Neural cell (in vitro differentiated cells): Measurements from ENCODE around the gene MKRN2. TPM values are rescaled to one million over a fixed set of nuclear protein-coding genes. Genes with fewer than 3 reads are reported as not detected.

ENCODE experiments used
- H2AFZ ChIP-seq: fragments of 200-600, 300-800 bp; sonication (generic), shearing (Covaris generic); 2 replicates; pipeline ENCODE4 v1.6.0; 2014; ENCODE audit warnings: low read depth, mild to moderate bottlenecking, antibody characterized with exemption, low read length, moderate library complexity
- H3F3A ChIP-seq: fragments of 200-600 bp; shearing (Covaris generic); 2 replicates; pipeline ENCODE4 v1.6.1; 2016; ENCODE audit warnings: mild to moderate bottlenecking, moderate library complexity, mixed read lengths, antibody characterized with exemption, low read length; ENCODE audit not compliant: insufficient read depth, poor library complexity, severe bottlenecking
- H3K27ac ChIP-seq: fragments of 200-600, 300-800 bp; sonication (generic), shearing (Covaris generic); 2 replicates; pipeline ENCODE4 v1.5.1; 2014; ENCODE audit warnings: mild to moderate bottlenecking, low read length, moderate library complexity
- H3K27me3 ChIP-seq: fragments of 300-800, 200-600 bp; sonication (generic), shearing (Covaris generic); 2 replicates; pipeline ENCODE4 v1.6.0; 2014; ENCODE audit warnings: mild to moderate bottlenecking, low read depth, low read length, moderate library complexity; ENCODE audit not compliant: insufficient read depth
- H3K36me3 ChIP-seq: fragments of 300-800, 200-600 bp; sonication (generic), shearing (Covaris generic); 2 replicates; pipeline ENCODE4 v1.5.1; 2014; ENCODE audit warnings: mild to moderate bottlenecking, antibody characterized with exemption, low read length, moderate library complexity; ENCODE audit not compliant: insufficient read depth
- H3K4me2 ChIP-seq: fragments of 300-800, 200-600 bp; sonication (generic), shearing (Covaris generic); 2 replicates; pipeline ENCODE4 v1.6.0; 2014; ENCODE audit warnings: mild to moderate bottlenecking, low read length
- H3K4me3 ChIP-seq: fragments of 300-800, 200-600 bp; sonication (generic), shearing (Covaris generic); 2 replicates; pipeline ENCODE4 v1.5.1; 2014; ENCODE audit warnings: mild to moderate bottlenecking, low read length, moderate library complexity
- H3K79me2 ChIP-seq: fragments of 200-600 bp; shearing (Covaris generic); replicated peaks from 2 replicates; pipeline ENCODE4 v1.6.0; 2014; ENCODE audit warnings: mild to moderate bottlenecking, low read length, moderate library complexity; ENCODE audit not compliant: insufficient read depth
- H3K9ac ChIP-seq: fragments of 300-800, 200-600 bp; sonication (generic), shearing (Covaris generic); 2 replicates; pipeline ENCODE4 v1.6.1; 2016; ENCODE audit warnings: mild to moderate bottlenecking, low read length, mixed read lengths
- H3K9me2 ChIP-seq: fragments of 200-600 bp; shearing (Covaris generic); 2 replicates; pipeline ENCODE4 v1.6.1; 2016; ENCODE audit warnings: mild to moderate bottlenecking, low read length, mixed read lengths; ENCODE audit not compliant: insufficient read depth
- H3K9me3 ChIP-seq: fragments of 200-600, 300-800 bp; sonication (generic), shearing (Covaris generic); 2 replicates; pipeline ENCODE4 v1.6.1; 2016; ENCODE audit warnings: mild to moderate bottlenecking, mixed run types, low read length, moderate library complexity, mixed read lengths
- H4K20me1 ChIP-seq: fragments of 200-600 bp; shearing (Covaris generic); 2 replicates; pipeline ENCODE4 v1.6.1; 2016; ENCODE audit warnings: mild to moderate bottlenecking, mixed run types; ENCODE audit not compliant: insufficient read depth
- EP300 ChIP-seq: fragments of 450-650 bp; conservative IDR thresholded peaks from 2 replicates; pipeline ENCODE4 v1.6.1; 2014; ENCODE audit warnings: antibody characterized with exemption, mild to moderate bottlenecking, moderate library complexity; ENCODE audit not compliant: poor library complexity, severe bottlenecking
- EZH2 ChIP-seq: fragments of 200-600, 300-800 bp; shearing (Covaris generic), sonication (generic); IDR thresholded peaks from 2 replicates; pipeline ENCODE4 v1.6.1; 2014; ENCODE audit warnings: antibody characterized with exemption, low read length, borderline replicate concordance, mild to moderate bottlenecking; ENCODE audit not compliant: insufficient read depth, poor library complexity, severe bottlenecking
- MXI1 ChIP-seq: fragments of 450-650 bp; conservative IDR thresholded peaks from 2 replicates; pipeline ENCODE4 v1.6.1; 2014; ENCODE audit warnings: antibody characterized with exemption, mild to moderate bottlenecking; ENCODE audit not compliant: poor library complexity, severe bottlenecking
- POLR2AphosphoS5 ChIP-seq: IDR thresholded peaks from 2 replicates; pipeline ENCODE4 v1.6.1; 2012
- RAD21 ChIP-seq: fragments of 450-650 bp; conservative IDR thresholded peaks from 2 replicates; pipeline ENCODE4 v1.6.1; 2014; ENCODE audit warnings: antibody characterized with exemption, mild to moderate bottlenecking, moderate library complexity
- REST ChIP-seq: IDR thresholded peaks from 2 replicates; pipeline ENCODE4 v1.6.1; 2012; ENCODE audit warnings: borderline replicate concordance
- SMC3 ChIP-seq: fragments of 450-650 bp; conservative IDR thresholded peaks from 2 replicates; pipeline ENCODE4 v1.6.1; 2014; ENCODE audit warnings: antibody characterized with exemption, mild to moderate bottlenecking, moderate library complexity; ENCODE audit not compliant: poor library complexity
- TAF1 ChIP-seq: IDR thresholded peaks from 2 replicates; pipeline ENCODE4 v1.6.1; 2012; ENCODE audit warnings: low read depth
- polyA plus RNA-seq: library from polyadenylated mRNA; depleted of rRNA; stranded (reverse); fragments of >200 nt; gene quantifications from 2 replicates; pipeline ENCODE4 v1.2.3, GENCODE V29; 2014
- TF ChIP-seq, protein P1 (sequence below): fragments of 450-650 bp; IDR thresholded peaks from 2 replicates; pipeline ENCODE4 v1.5.1; 2014; ENCODE audit warnings: antibody characterized with exemption, mild to moderate bottlenecking, moderate library complexity; ENCODE audit not compliant: poor library complexity, severe bottlenecking

MKRN2 gene
- polyA plus RNA-seq, 1 donor from 2014 or later, result 47.6 TPM

- no peak for TF ChIP-seq EP300
Observed at GRCh38 chr3:12598890-12599289, 42.0 kb downstream of the MKRN2 start (continued).

- H3K9ac ChIP-seq, result no peak overlapping the region
- TF ChIP-seq SMC3, result no peak
- no peak for TF ChIP-seq MXI1
- no peak for TF ChIP-seq EZH2
- no peak for TF ChIP-seq POLR2AphosphoS5
- TF ChIP-seq, protein P1, sequence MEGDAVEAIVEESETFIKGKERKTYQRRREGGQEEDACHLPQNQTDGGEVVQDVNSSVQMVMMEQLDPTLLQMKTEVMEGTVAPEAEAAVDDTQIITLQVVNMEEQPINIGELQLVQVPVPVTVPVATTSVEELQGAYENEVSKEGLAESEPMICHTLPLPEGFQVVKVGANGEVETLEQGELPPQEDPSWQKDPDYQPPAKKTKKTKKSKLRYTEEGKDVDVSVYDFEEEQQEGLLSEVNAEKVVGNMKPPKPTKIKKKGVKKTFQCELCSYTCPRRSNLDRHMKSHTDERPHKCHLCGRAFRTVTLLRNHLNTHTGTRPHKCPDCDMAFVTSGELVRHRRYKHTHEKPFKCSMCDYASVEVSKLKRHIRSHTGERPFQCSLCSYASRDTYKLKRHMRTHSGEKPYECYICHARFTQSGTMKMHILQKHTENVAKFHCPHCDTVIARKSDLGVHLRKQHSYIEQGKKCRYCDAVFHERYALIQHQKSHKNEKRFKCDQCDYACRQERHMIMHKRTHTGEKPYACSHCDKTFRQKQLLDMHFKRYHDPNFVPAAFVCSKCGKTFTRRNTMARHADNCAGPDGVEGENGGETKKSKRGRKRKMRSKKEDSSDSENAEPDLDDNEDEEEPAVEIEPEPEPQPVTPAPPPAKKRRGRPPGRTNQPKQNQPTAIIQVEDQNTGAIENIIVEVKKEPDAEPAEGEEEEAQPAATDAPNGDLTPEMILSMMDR, result no peak
- TF ChIP-seq TAF1, result no peak
- no peak for TF ChIP-seq REST
- TF ChIP-seq RAD21, result no peak
- no peak for TF ChIP-seq EP300
- no peaks in the 10 kb centered on the region for H4K20me1 ChIP-seq
- no peak overlapping the region for H3K27ac ChIP-seq
- H3F3A ChIP-seq, result no peaks in the 10 kb centered on the region
- H3K9me3 ChIP-seq, result no peaks in the 10 kb centered on the region
- H3K79me2 ChIP-seq, result peaks cover 6% of the 10 kb centered on the region
- no peaks in the 10 kb centered on the region for H3K9me2 ChIP-seq
- H3K4me2 ChIP-seq, result no peak overlapping the region
- H3K27me3 ChIP-seq, result no peaks in the 10 kb centered on the region
- no peak overlapping the region for H3K4me3 ChIP-seq
- no peak overlapping the region for H2AFZ ChIP-seq
- peaks cover 5% of the 10 kb centered on the region for H3K36me3 ChIP-seq
Observed at GRCh38 chr3:12601072-12601471, 44.2 kb downstream of the MKRN2 start.

- Histone ChIP-seq H3K27me3 (no peaks in the 10 kb centered on the region), H3K79me2 (peaks cover 6% of the 10 kb centered on the region), H3K4me3 (no peak overlapping the region), H3F3A (no peaks in the 10 kb centered on the region), H2AFZ (no peak overlapping the region), H3K9me2 (no peaks in the 10 kb centered on the region), H3K36me3 (peaks cover 12% of the 10 kb centered on the region), H3K27ac (no peak overlapping the region), H3K9me3 (no peaks in the 10 kb centered on the region), H3K9ac (no peak overlapping the region), H4K20me1 (no peaks in the 10 kb centered on the region), H3K4me2 (no peak overlapping the region)
- TF ChIP-seq EP300 (no peak), POLR2AphosphoS5 (no peak), MXI1 (no peak), SMC3 (no peak), RAD21 (no peak), TAF1 (no peak), REST (no peak), EZH2 (no peak)
- TF ChIP-seq, protein P1, result no peak
Observed at GRCh38 chr3:12603969-12604368, 47.1 kb downstream of the MKRN2 start.
